SJCRH30 (cell line): ENCODE results near the gene KPNA2. TPM values are rescaled to one million over a fixed set of nuclear protein-coding genes. Genes with fewer than 3 reads are reported as not detected.

Experiments used
- DNase-seq, 2 experiments: peaks; one replicate each; pipeline ENCODE4 v3.0.0-alpha.2; 2015 to 2020
- H3K27ac ChIP-seq: fragments of 250-450 bp; sonication (Bioruptor Pico); 2 replicates; pipeline ENCODE4 v1.5.1; 2020; ENCODE audit warnings: mild to moderate bottlenecking, moderate library complexity
- H3K27me3 ChIP-seq: fragments of 250-450 bp; sonication (Bioruptor Pico); 2 replicates; pipeline ENCODE4 v1.5.1; 2020; ENCODE audit warnings: mild to moderate bottlenecking, moderate library complexity
- H3K36me3 ChIP-seq: fragments of 250-450 bp; sonication (Bioruptor Pico); 2 replicates; pipeline ENCODE4 v1.5.1; 2020; ENCODE audit warnings: mild to moderate bottlenecking, moderate library complexity
- H3K4me1 ChIP-seq: fragments of 250-450 bp; sonication (Bioruptor Pico); 2 replicates; pipeline ENCODE4 v1.5.1; 2020; ENCODE audit warnings: mild to moderate bottlenecking, moderate library complexity
- H3K4me3 ChIP-seq: fragments of 250-450 bp; sonication (Bioruptor Pico); 2 replicates; pipeline ENCODE4 v1.5.1; 2020; ENCODE audit warnings: mild to moderate bottlenecking, moderate library complexity
- H3K9me3 ChIP-seq: fragments of 250-450 bp; sonication (Bioruptor Pico); replicated peaks from 2 replicates; pipeline ENCODE4 v1.5.1; 2020; ENCODE audit warnings: mild to moderate bottlenecking, moderate library complexity
- total RNA-seq: library from RNA; depleted of rRNA; stranded (reverse); fragments of >200 nt; shearing (Covaris generic); gene quantifications from 2 replicates; pipeline ENCODE4 v1.2.3, GENCODE V29; 2014; rRNA removed

The KPNA2 gene
- total RNA-seq, 1 experiment from 2014 or later, result 342 TPM

- Histone ChIP-seq H3K36me3 (no peaks in the 10 kb centered on the region), H3K4me1 (no peaks in the 10 kb centered on the region), H3K27me3 (no peaks in the 10 kb centered on the region), H3K4me3 (no peak overlapping the region), H3K27ac (no peak overlapping the region), H3K9me3 (no peaks in the 10 kb centered on the region)
- peak in 1 of 2 experiments; percentile 37 for DNase-seq
These were observed 54.3 kb downstream of the KPNA2 start for GRCh38 chr17:68089881-68090280.

GRCh38 chr17:68094481-68095078 is 59.0 kb downstream of the KPNA2 start:
- DNase-seq, result no peak

GRCh38 chr17:68095205-68095811 is 59.8 kb downstream of the KPNA2 start:
- H3K36me3 ChIP-seq, result no peaks in the 10 kb centered on the region
- H3K9me3 ChIP-seq, result no peaks in the 10 kb centered on the region
- no peak overlapping the region for H3K27ac ChIP-seq
- H3K27me3 ChIP-seq, result no peaks in the 10 kb centered on the region
- DNase-seq, result no peak
- no peak overlapping the region for H3K4me3 ChIP-seq
- H3K4me1 ChIP-seq, result no peaks in the 10 kb centered on the region; the same call in 1 of the 2 replicates

More at GRCh38 chr17:68094481-68095078, 59.0 kb downstream of the KPNA2 start:
- Histone ChIP-seq H3K9me3 (no peaks in the 10 kb centered on the region), H3K36me3 (no peaks in the 10 kb centered on the region), H3K4me3 (no peak overlapping the region), H3K27ac (no peak overlapping the region), H3K27me3 (no peaks in the 10 kb centered on the region), H3K4me1 (no peaks in the 10 kb centered on the region; the same call in 1 of the 2 replicates)

- no peaks in the 10 kb centered on the region for H3K36me3 ChIP-seq
- no peaks in the 10 kb centered on the region for H3K9me3 ChIP-seq
- H3K4me3 ChIP-seq, result no peak overlapping the region
- no peak for DNase-seq
- no peak overlapping the region for H3K27ac ChIP-seq
- no peaks in the 10 kb centered on the region; the same call in 1 of the 2 replicates for H3K4me1 ChIP-seq
- no peaks in the 10 kb centered on the region for H3K27me3 ChIP-seq
These were observed 60.6 kb downstream of the KPNA2 start for GRCh38 chr17:68096111-68096510.

Other genes starting within 250 kb of the KPNA2 start
- gene BPTF, start 210.2 kb upstream of the KPNA2 start, total RNA-seq, result 57.3 and 60.7 TPM in 2 replicates
- 11.3 and 12.7 TPM in 2 replicates for gene C17orf58, start 39.3 kb upstream of the KPNA2 start, total RNA-seq
- 102 and 105 TPM in 2 replicates for gene AMZ2, start 212.3 kb downstream of the KPNA2 start, total RNA-seq